Central memory CD8-positive, alpha-beta T cell (primary cell): ENCODE results near the gene ISM2.
A peak's percentile ranks its signal among the peaks of the same experiment; 100 is the strongest.

Experiments used
- ATAC-seq: fragments of 150-1000 bp; cut with Tn5 transposase; replicated peaks from 2 replicates; pipeline ENCODE4 v1.10.0; 2022; ENCODE audit warnings: mild to moderate bottlenecking, moderate FRiP score, moderate number of reproducible peaks; ENCODE audit not compliant: poor library complexity, severe bottlenecking; ENCODE audit errors: extremely low read depth
- DNase-seq, 2 donors: peaks; one replicate each; pipeline ENCODE4 v3.0.0; 2021; ENCODE audit warnings: low spot score in 2 of 2
- H3K27ac Mint-ChIP-seq: one replicate; pipeline ENCODE4 v1.8.0; 2022; ENCODE audit warnings: low read depth, mild to moderate bottlenecking, moderate library complexity, mixed read lengths
- H3K27me3 Mint-ChIP-seq: one replicate; pipeline ENCODE4 v1.8.0; 2022; ENCODE audit warnings: mixed read lengths
- H3K36me3 Mint-ChIP-seq: one replicate; pipeline ENCODE4 v1.8.0; 2022; ENCODE audit warnings: mild to moderate bottlenecking, moderate library complexity, mixed read lengths; ENCODE audit not compliant: insufficient read depth
- H3K4me1 Mint-ChIP-seq: one replicate; pipeline ENCODE4 v1.8.0; 2022; ENCODE audit warnings: mixed read lengths
- H3K4me3 Mint-ChIP-seq: one replicate; pipeline ENCODE4 v1.8.0; 2022; ENCODE audit warnings: mild to moderate bottlenecking, moderate library complexity, mixed read lengths
- H3K9me3 Mint-ChIP-seq: one replicate; pipeline ENCODE4 v1.8.0; 2022; ENCODE audit warnings: mixed read lengths

The ISM2 gene

DNA sequence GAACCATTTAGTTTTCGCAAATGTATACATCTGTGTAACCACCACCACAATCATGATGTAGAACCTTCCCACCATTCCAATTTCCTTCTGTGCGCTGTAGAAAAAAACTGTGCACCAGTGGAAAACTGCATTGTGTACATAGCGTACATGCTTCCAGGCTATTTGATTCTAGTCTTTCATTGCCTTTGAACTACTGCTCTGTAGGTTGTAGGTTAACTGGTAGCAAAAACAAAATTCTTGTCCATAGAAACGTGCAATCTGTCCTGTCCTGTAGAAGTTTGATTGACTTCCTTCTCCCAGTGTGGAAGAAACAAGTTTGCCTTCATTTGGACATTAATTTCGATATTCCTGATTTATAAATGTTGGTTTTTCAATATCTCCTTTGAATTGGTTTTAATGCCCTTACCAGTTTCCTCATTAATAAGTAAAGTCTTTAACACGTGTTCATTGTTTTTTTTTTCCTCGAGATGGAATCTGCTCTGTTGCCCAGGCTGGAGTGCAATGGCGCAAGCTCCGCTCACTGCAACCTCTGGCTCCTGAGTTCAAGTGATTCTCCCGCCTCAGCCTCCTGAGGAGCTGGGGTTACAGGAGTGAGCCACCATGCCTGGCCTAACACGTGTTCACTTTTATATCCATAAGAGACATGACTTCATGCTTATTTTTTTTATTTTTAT lies 3.6 kb upstream of the ISM2 start:
- Mint-ChIP-seq H3K27me3 (peaks cover 27% of the 10 kb centered on the region), H3K4me3 (no peak overlapping the region), H3K9me3 (peaks cover 5% of the 10 kb centered on the region), H3K27ac (no peak overlapping the region), H3K4me1 (no peaks in the 10 kb centered on the region), H3K36me3 (peaks cover 4% of the 10 kb centered on the region)
- DNase-seq: no peak
- ATAC-seq: no peak

DNA sequence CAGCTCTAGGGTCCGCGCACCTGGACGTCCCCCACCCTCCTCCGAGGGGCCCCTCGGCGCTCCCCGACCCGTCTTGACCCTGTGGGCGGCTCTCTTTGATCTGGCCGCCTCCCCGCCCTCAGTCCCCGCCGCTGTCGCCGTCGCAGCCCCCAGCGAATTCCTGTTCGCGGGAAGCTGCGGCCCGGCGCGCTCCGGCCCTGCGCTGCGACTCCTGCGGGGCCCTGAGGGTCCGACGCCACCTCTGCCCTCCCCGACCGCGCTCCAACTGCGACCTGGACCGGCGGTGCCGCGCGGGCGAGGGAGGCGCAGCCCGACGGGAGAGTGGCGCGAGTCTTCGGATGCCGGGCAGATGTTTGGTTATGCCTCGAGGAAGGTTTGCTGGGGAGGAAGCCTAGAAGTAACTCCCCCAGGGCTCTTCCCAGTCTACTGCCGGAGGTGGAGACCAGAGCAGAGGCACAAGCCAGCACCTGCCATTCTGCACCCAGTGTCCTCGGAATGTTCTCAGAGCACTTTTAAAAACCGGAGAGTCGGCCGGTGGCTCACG lies 440 bp upstream of the ISM2 start:
- Mint-ChIP-seq H3K36me3 (no peaks in the 10 kb centered on the region), H3K9me3 (peaks cover 5% of the 10 kb centered on the region), H3K4me3 (peak overlapping the region; percentile 56), H3K27me3 (peaks cover 42% of the 10 kb centered on the region), H3K4me1 (no peaks in the 10 kb centered on the region), H3K27ac (no peak overlapping the region)
- ATAC-seq (no peak), DNase-seq (no peak)

DNA sequence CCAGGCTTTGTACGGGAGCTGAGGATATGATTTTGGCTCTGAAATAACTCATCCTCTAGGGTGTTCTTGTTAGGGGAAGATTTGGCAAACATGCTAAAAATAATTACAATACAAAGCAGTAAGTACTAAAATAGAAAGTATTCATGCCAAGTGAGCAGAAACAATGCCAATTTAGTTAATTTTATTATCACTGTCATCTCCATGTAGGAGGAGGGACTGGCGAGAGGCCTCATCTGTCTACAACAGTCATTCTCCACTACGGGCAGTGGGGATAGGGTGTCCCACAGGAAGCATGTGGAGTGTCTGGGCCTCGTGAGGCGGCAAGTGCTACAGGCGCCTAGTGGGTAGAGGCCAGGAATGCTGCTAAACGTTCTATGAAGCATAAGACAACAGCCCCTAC lies 3.3 kb downstream of the ISM2 start:
- Mint-ChIP-seq H3K4me3 (no peak overlapping the region), H3K36me3 (no peaks in the 10 kb centered on the region), H3K27ac (no peak overlapping the region), H3K9me3 (no peaks in the 10 kb centered on the region), H3K27me3 (peaks cover 37% of the 10 kb centered on the region), H3K4me1 (no peaks in the 10 kb centered on the region)
- no peak for DNase-seq
- ATAC-seq: no peak

- no peak overlapping the region for H3K27ac Mint-ChIP-seq
- no peak overlapping the region for H3K4me3 Mint-ChIP-seq
- DNase-seq (no peak), ATAC-seq (no peak)
- peaks cover 9% of the 10 kb centered on the region for H3K27me3 Mint-ChIP-seq
- H3K36me3 Mint-ChIP-seq: no peaks in the 10 kb centered on the region
- no peaks in the 10 kb centered on the region for H3K9me3 Mint-ChIP-seq
- H3K4me1 Mint-ChIP-seq: no peaks in the 10 kb centered on the region
Measured at GRCh38 chr14:77491056-77491455, 7.6 kb downstream of the ISM2 start.

- Mint-ChIP-seq H3K9me3 (no peaks in the 10 kb centered on the region), H3K27ac (no peak overlapping the region), H3K27me3 (peaks cover 3% of the 10 kb centered on the region), H3K36me3 (no peaks in the 10 kb centered on the region), H3K4me1 (no peaks in the 10 kb centered on the region), H3K4me3 (no peak overlapping the region)
- DNase-seq: no peak
- ATAC-seq: no peak
Measured at GRCh38 chr14:77490347-77490986, 8.1 kb downstream of the ISM2 start.

DNA sequence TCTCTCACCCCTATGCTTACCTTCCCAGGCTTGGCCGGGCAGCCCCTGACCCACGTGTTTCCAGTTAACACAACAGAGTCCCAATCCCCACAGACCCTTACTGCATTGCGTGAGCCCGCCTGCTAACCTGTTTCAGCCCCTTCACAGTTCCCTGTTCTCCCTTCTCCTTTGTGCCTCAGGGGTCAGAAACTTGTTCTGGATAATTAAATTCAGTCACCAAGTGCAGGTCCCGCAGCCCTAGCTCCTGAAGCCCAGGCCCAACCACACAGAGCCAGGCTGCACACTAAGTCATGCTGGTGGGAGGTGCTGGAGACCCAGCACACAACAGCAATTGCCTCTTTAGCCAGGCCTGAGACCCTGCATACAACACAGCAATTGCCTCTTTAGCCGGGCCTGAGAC lies 9.6 kb downstream of the ISM2 start:
- Mint-ChIP-seq H3K4me3 (no peak overlapping the region), H3K27me3 (no peaks in the 10 kb centered on the region), H3K36me3 (peaks cover 1% of the 10 kb centered on the region), H3K9me3 (no peaks in the 10 kb centered on the region), H3K4me1 (no peaks in the 10 kb centered on the region), H3K27ac (no peak overlapping the region)
- DNase-seq (no peak), ATAC-seq (no peak)

DNA sequence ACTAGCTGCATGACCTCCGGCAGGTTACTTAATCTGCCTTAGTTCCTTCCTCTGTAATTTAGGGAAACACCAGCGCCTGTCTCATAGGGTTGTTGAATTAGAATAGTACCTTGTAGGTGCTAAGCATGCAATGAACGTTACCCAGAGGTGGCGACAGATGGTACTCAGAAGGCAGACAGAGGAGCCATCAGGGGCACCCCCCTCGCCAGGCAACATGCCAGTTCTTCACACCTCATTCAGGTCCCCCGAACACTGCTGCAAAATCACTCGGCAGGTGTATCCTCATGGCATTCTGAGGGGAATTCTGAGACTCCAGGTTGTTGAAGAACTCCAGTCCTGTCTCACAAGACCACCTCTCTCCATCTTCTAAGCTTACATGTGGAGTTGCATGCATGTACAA lies 10.1 kb downstream of the ISM2 start:
- Mint-ChIP-seq H3K27me3 (no peaks in the 10 kb centered on the region), H3K4me1 (no peaks in the 10 kb centered on the region)
- no peak for ATAC-seq

DNA sequence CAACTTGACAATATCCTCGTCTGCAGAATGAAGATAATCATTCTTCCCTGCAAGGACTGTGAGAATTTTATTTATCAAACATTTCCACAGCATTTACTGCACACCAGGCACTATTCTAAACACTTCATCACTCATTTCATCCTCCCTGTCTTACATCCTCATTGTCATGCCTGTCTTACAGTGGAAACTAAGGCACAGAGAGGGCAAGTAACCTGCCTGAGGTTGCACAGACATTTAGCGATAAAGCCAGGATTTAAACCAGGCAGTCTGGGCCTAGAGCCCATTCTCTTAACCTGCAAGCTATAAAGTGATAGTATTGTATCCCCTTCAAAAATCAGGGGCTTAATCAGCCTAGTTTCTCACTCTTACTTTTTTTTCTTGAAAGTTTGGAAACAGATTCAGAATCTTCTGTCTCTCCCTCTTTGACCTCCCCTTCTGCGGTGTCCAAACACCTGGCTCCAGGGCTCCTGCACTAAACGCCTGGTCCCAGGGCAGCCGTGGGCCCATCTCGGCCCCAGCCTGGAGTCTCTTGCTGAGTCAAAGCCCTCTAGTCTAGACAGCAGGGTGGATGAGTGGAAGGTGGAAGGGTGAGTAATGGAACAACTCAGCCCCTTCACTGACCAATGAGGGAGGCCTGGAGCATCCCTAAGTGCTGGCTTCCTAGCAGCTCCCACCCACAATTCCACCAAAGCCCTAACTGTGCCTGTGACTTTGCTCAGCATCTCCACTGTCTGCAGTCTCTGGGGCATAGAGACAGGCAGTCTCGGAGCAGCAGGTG lies 12.5 kb downstream of the ISM2 start:
- Mint-ChIP-seq H3K36me3 (peaks cover 1% of the 10 kb centered on the region), H3K4me3 (no peak overlapping the region), H3K27me3 (no peaks in the 10 kb centered on the region), H3K9me3 (no peaks in the 10 kb centered on the region), H3K27ac (no peak overlapping the region), H3K4me1 (no peaks in the 10 kb centered on the region)
- ATAC-seq: no peak
- no peak for DNase-seq

More for the DNA sequence above, 10.1 kb downstream of the ISM2 start:
- DNase-seq: no peak
- Mint-ChIP-seq H3K4me3 (no peak overlapping the region), H3K36me3 (peaks cover 1% of the 10 kb centered on the region), H3K9me3 (no peaks in the 10 kb centered on the region), H3K27ac (no peak overlapping the region)

- no peak for ATAC-seq
- DNase-seq: no peak
- Mint-ChIP-seq H3K27ac (no peak overlapping the region), H3K4me3 (no peak overlapping the region), H3K36me3 (peaks cover 1% of the 10 kb centered on the region), H3K4me1 (no peaks in the 10 kb centered on the region), H3K9me3 (no peaks in the 10 kb centered on the region), H3K27me3 (no peaks in the 10 kb centered on the region)
Measured at GRCh38 chr14:77485256-77485655, 13.4 kb downstream of the ISM2 start.

DNA sequence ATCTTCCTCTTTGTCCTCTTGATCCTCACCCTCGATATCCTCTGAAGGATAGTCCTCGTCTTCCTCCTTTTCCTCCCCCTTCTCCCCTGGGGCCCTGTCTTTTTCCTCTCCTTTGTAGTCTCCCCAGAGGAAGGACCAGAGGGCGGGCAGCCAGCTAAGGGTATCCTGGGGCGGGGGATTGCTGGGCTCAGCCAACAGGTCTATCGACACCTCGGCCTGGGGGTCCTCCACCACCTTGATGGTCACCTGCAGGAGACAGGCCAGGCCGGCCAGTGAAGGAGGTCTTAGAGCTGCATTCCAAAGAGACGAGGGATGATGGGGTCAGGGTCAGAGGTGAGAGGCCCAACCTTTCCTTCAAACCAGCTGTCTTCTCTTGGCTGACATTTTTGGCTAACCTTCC lies 16.2 kb downstream of the ISM2 start:
- DNase-seq (no peak), ATAC-seq (no peak)
- Mint-ChIP-seq H3K4me3 (no peak overlapping the region), H3K27ac (no peak overlapping the region), H3K4me1 (no peaks in the 10 kb centered on the region), H3K9me3 (no peaks in the 10 kb centered on the region), H3K27me3 (no peaks in the 10 kb centered on the region), H3K36me3 (peaks cover 1% of the 10 kb centered on the region)

- Mint-ChIP-seq H3K4me1 (no peaks in the 10 kb centered on the region), H3K4me3 (no peak overlapping the region), H3K36me3 (no peaks in the 10 kb centered on the region), H3K27me3 (no peaks in the 10 kb centered on the region), H3K9me3 (no peaks in the 10 kb centered on the region), H3K27ac (no peak overlapping the region)
- ATAC-seq (no peak), DNase-seq (no peak)
Measured at GRCh38 chr14:77478796-77479195, 19.8 kb downstream of the ISM2 start.

- Mint-ChIP-seq H3K9me3 (no peaks in the 10 kb centered on the region), H3K27ac (no peak overlapping the region), H3K36me3 (no peaks in the 10 kb centered on the region), H3K4me3 (no peak overlapping the region), H3K4me1 (no peaks in the 10 kb centered on the region), H3K27me3 (no peaks in the 10 kb centered on the region)
- DNase-seq (no peak), ATAC-seq (no peak)
Measured at GRCh38 chr14:77478029-77478428, 20.6 kb downstream of the ISM2 start.
